Esophagus squamous epithelium (tissue), 4 donors: ENCODE results near the gene RNF213.
"Not testable (repeated sequence)": the region's sequence is repeated elsewhere in the genome, so short reads cannot be mapped to it uniquely, and the experiment has no call there.

Source experiments
- POLR2A ChIP-seq, 4 donors: fragments of 450-650 bp; IDR thresholded peaks; one replicate each; pipeline ENCODE4 v1.6.1; 2017; ENCODE audit warnings: antibody characterized with exemption in 4 of 4, mild to moderate bottlenecking in 4 of 4, moderate library complexity in 3 of 4
- TF ChIP-seq, protein P1 (sequence below), 6 experiments: fragments of 450-650 bp in 4 of 6; fragments of 200-600 bp in 2 of 6; sonication (generic) in 2 of 6; IDR thresholded peaks; one replicate each; pipeline ENCODE4 v1.5.1; 2016 to 2019; ENCODE audit warnings: antibody characterized with exemption in 6 of 6, mild to moderate bottlenecking in 4 of 6, moderate library complexity in 4 of 6

GRCh38 chr17:80258296-80258695 is 2.4 kb upstream of the RNF213 start:
- TF ChIP-seq, protein P1, sequence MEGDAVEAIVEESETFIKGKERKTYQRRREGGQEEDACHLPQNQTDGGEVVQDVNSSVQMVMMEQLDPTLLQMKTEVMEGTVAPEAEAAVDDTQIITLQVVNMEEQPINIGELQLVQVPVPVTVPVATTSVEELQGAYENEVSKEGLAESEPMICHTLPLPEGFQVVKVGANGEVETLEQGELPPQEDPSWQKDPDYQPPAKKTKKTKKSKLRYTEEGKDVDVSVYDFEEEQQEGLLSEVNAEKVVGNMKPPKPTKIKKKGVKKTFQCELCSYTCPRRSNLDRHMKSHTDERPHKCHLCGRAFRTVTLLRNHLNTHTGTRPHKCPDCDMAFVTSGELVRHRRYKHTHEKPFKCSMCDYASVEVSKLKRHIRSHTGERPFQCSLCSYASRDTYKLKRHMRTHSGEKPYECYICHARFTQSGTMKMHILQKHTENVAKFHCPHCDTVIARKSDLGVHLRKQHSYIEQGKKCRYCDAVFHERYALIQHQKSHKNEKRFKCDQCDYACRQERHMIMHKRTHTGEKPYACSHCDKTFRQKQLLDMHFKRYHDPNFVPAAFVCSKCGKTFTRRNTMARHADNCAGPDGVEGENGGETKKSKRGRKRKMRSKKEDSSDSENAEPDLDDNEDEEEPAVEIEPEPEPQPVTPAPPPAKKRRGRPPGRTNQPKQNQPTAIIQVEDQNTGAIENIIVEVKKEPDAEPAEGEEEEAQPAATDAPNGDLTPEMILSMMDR (IDR thresholded peaks at IDR 0.05): not testable (repeated sequence)
- TF ChIP-seq POLR2A (IDR thresholded peaks at IDR 0.05): not testable (repeated sequence)
